Measurements from ENCODE around the gene SDHD.

SDHD gene

GRCh38 chr11:112134473-112134872 is 47.8 kb downstream of the SDHD start:
- no peaks in the 10 kb centered on the region for H3K27me3 ChIP-seq (ENCODE audit: control insufficient read depth, insufficient read depth, low read length)
- no peaks in the 10 kb centered on the region for H3K9me3 ChIP-seq (ENCODE audit: control insufficient read depth, low read depth, low read length)
- H3K4me3 ChIP-seq (ENCODE audit: low read length): no peak overlapping the region
- H3K36me3 ChIP-seq (ENCODE audit: control insufficient read depth, low read depth, low read length): no peaks in the 10 kb centered on the region
- no peaks in the 10 kb centered on the region for H3K4me1 ChIP-seq (ENCODE audit: control insufficient read depth, low read depth, low read length)
- no peak overlapping the region for H3K9ac ChIP-seq (ENCODE audit: low read length)
- no peak overlapping the region for H3K27ac ChIP-seq (ENCODE audit: low read length)

GRCh38 chr11:112143597-112143996 is 56.9 kb downstream of the SDHD start:
- Histone ChIP-seq H3K9me3 (ENCODE audit: control insufficient read depth, low read depth, low read length) (no peaks in the 10 kb centered on the region), H3K9ac (ENCODE audit: low read length) (no peak overlapping the region), H3K4me1 (ENCODE audit: control insufficient read depth, low read depth, low read length) (no peaks in the 10 kb centered on the region)

More at GRCh38 chr11:112143597-112143996, 56.9 kb downstream of the SDHD start:
- H3K27ac ChIP-seq (ENCODE audit: low read length): no peak overlapping the region
- H3K36me3 ChIP-seq (ENCODE audit: control insufficient read depth, low read depth, low read length): no peaks in the 10 kb centered on the region
- no peaks in the 10 kb centered on the region for H3K27me3 ChIP-seq (ENCODE audit: control insufficient read depth, insufficient read depth, low read length)
- no peak overlapping the region for H3K4me3 ChIP-seq (ENCODE audit: low read length)

Data from iPS-18a (cell line).